NCI-H2196 (cell line): ENCODE data around the gene MTG2.

ENCODE experiments used
- DNase-seq: peaks from one replicate; lab custom pipeline; 2025; ENCODE audit not compliant: unreplicated experiment; lab: John Stamatoyannopoulos, UW

Gene MTG2

DNA sequence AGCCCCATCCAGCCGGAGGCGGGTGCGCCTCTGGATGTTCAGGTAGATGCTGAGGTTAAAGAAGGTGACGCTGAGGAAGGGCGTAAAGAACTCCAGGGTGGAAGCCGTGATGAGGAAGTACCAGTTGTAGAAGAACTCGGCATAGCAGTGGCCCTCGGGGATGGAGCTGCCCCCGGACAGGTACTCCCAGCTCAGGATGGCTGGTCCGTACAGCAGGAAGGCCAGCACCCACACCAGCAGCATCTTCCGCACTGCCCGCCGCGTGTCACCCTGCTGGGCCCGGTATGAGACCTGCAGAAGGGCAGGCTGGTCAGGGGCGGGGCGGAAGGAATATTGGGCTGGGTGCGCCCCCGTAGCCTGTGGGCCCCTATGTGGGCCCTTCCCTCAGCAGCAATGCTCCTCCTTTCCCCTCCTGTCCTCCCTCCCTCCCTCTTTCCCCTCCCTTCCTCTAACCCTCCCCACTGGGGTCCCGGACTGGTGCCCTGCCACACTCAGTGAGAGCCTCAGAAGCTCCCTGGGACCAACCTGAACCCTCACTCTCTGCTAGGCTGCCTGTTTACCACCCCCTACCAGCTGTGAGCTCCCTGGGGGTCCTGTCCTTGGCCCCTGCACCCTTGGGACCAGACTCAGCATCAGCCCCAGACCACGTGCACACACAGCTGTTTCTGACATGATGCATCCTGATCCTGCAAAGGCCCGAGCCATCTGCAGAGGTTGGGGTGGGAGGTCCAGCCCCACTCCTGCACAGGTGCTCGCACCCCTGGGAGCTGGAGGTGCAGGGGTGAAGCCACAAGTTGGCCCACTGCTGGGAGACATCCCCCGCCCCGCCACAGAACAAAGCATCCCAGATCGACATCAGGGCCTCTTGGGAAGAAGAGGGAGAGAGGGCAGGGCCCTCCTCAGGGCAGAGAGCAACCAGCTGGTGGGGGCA is 34.1 kb downstream of the MTG2 start:
- DNase-seq, result no peak

DNA sequence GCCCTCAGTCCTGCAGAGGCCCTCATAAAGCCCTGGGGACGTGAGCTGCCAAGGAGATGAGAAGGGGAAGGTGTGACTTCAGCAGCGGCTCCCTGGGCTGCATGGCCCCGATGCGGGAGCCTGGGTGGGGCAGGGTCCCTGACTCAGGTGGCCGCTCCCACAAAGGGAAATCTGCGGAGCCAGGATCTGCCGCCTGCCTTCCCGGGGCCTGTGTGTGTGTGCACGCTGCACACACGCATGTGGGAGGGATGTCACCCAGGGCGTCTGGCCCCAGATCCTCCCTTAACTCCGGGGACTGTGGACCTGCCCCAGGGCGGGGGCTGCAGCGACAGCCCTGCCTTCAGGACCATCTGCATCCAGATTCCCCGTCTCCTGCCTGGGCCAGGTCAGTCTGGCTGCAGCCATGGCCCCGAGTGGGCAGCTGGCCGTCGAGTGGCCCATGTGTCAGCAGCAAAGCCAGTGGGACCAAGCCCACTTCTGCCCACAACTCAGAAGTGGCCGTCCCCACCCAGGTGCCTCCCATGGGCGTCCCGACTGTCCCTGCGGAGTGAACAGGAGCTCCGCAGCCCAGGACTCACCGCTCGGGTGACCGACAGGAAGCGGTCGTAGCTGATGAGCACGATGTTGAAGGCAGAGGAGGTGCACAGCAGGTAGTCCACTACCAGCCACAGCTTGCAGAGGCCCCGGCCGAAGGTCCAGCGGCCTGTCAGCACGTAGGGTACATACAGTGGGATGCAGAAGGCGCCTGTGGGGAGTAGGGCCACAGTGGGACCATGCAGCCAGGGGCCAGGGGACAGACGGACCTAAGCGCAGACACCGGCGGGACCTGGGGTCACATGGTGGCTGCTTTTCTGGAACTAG is 35.3 kb downstream of the MTG2 start:
- no peak for DNase-seq

DNA sequence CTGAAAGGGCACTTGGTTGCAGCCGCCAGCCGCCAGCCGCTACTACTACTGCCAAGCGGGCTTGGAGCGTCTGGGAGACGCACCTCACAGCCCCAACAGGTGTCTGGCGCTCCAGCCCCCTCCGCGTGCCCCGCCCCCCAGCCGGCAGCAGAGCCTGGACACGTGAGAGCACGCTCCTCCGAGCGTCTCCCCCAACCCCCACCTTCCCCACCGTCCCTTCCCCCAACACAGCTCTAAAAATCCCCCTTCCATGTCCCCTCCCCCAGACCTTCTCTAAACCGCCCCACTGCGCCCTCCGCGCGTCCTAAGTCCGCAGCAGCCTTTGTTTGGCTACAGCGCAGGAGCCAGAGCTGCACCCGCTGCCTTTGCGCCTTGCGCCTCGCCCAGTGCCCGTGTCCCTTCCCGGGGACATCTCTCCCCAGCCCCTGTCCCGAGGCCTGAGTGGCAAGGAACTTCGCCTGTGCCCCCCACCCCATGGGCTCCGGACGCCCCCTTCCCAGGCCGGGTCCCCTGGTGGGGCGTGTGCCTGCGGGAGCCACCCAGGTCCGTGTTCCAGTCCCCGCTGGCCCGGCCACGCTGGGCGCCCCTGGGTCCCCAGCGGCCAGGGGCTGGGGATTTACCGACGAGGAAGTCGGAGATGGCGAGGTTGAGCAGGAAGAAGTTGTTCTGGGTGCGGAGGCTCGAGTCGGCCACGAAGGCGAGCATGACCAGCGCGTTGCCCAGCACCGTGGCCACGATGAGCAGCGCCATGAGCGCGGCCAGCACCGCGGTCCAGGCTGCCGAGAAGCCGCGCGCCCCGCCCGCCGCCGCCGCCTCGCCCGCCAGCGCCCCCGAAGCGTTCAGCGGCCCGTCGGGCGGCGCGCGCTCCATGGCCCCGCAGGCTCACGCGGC is 36.5 kb downstream of the MTG2 start:
- peak; percentile 50 for DNase-seq

DNA sequence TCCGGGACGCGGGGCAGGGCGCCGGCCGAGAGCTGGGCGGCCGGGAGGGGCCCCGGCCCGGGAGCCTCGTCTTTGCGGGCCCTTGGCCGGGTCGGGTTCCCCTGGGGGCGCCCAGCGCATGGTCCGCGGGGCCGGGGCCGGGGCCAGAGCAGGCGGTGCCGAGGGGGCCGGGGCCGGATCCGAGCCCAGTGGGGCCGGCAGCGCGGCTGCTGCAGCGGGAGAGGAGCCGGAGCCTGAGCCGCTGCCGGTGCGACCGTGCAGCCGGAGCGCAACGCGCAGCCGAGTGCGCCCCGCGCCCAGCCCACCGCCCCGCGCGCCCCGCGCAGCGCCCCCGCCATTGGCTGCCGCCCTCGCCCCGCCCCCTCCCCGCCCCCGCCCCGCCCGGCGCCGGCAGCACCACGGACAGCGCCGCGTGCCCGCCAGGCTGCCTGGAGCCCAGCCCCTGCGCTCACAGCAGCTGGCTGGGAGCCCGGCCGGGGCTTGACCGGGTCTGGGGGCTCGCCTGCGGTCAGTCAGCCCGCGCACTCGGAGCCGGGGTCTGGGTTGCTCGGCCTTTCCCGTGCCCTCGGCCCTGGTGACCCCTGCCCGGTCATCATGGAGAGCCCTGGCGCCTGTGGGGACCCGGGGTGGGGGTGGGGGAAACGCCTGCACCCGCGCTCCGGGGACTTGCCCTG is 37.3 kb downstream of the MTG2 start, which contains the start of gene HRH3:
HRH3 (minus strand) TSS at position 287 of the 674 bp plus-strand sequence. CDS start 308 bp downstream, outside the sequence.
- DNase-seq, result peak; percentile 44

DNA sequence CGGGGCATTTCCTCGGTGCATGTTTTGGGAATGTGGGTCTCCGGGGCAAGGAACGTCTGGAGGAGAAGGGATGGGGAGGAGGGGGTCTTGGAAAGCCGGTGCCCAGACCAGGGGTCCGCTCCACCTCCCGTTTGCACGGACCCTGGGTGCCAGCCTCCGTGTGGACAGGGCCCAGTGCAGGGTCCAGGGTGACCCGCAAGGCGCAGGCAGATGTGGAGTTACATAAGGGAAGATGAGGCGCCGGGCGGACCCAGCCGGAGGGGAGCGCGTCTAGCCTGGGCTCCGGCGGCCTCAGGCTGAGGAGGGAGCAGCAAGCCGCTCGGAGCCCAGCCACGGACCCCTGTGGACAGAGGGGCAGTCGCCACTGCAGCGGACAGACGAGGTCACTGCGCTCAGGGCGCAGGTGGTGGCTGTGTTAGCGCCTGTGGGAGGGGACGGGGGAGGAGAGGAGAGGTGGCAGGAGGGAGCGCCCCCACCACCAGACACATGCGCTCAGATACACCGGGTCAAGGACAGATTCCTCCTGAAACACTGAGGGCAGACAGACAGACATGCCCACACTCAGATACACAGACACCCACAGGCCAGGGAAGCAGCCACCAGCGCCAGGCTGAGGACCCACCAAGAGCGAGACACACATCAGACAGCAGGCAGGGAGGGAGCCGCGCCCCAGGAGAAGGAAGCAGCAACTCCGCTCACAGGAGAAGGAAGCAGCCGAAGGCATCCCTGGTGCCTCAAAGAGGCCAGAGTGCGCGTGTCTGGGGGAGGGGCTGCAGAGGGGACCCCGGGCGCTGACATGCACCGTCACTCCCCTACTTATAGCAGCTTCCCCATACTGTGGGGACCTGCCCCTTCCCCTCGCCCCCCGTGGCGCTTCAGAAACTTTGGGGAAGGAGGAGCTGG is 38.1 kb downstream of the MTG2 start:
- no peak for DNase-seq

DNA sequence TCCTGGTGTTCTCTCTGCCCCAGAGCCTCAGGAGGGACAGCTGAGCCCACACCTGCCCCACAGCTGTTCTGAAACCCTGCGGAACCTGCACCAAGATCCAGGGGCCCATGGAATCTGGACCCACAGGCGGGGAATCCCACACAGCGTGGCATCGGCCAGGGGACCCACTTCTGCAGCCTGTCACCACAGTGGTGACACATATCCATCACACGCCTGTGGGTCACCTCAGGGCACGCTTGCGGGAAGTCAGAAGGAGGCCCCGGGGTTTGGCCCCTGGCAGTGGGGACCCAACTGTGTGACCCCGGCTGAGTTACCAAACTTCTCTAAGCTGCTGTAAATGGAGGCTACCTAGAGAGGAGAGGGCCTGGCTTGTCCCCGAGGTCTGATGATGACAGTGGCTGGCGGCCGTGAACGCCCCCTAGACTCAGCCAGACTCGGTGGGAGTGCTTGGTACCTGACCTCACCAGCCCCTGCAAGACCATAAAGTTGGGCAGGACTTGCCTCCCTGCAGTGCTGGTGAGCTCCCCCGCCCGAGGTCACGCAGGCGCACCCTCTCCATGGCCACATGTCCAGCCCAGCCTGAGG is 39.5 kb downstream of the MTG2 start:
- DNase-seq, result no peak

DNA sequence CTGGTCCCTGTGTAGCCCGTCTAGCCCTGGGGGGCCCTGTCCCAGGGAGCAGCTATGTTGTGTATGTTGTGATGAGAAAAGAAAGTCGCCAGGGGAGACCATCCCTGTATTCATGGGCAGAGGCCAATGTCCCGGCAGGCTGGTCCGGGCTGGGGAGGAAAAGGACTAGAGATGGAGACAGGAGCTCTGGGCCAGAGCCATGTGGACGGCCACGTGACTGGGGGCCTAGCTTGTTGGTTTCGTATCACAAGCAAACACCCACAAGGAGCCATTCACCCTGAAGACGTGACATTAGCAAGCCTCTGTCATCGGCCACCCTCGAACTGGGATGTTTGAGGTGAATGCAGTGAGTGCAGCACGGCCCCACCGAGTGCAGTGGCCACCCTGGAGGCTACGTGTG is 40.1 kb downstream of the MTG2 start:
- DNase-seq, result no peak

DNA sequence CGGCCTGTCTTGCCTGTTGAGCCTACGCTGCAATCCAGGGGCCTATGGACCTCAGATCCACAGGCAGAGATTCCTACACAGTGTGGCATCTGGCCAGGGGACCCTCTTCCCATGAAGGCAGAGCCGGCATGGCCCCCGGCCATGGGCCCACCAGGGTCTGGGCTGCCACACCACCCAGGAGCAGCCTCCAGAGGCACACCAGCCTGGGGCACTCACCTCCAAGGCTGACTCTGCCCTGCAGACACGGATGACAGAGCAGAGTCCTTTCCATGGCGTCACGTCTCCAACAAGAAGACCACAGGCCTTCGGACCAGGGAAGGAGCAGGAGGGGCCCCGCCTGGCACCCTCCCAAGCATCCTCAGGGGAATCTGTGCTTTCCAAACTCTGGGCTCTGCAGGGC is 40.7 kb downstream of the MTG2 start:
- no peak for DNase-seq

DNA sequence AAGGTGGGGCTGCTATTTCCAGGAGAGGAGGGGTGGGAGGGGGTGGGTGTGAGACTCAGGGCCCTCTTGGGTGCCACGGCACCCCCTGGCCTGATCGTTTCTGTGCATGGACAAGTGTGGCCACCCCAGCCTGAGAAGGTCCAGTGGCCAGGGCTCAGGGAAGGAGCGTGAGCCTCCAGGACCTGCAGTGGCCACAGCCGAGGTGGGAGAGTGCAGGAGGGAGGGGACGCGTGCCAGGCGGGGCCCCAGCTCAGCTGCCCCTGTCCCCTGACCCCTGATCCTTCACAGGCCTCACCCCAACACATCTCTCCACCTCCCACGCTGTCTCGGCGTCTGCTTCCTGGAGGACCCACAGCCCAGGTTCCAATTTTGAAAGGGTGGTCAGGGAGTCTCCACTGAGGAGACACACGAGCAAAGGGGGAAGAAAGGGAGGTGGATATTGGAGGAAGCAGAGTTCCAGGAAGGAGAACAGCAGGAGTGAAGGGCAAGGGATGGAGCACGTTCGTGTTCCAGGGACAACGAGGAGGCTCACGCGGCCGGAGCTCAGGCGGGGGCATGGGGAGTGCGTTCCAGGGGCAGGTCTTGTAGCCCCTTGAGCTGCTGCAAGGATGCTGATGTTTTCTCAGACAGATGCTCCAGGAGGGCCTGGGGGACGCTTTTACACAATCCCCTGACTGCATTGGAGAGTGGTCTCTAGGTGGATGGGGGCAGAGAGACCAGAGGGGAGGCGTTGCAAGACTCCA is 41.5 kb downstream of the MTG2 start:
- no peak for DNase-seq

DNA sequence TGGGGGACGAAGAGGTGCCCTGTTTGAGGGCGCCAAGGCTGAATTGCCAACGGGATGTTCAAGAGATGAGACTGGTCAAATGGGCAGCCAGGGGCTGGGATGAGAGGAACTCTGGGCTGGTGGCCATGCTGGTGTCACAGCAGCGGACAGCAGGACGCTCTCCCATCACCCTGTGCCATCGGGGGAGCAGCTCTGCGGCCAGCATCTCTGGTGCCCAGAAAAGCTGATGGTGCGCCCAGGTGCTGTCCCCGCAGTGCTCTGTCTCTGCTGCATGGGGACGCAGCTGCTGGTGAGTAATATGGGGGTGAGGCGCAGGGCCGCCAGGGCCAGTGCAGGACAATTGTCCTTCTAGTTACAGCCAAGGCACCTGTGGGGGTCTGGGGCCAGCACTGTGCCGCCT is 42.2 kb downstream of the MTG2 start:
- no peak for DNase-seq

DNA sequence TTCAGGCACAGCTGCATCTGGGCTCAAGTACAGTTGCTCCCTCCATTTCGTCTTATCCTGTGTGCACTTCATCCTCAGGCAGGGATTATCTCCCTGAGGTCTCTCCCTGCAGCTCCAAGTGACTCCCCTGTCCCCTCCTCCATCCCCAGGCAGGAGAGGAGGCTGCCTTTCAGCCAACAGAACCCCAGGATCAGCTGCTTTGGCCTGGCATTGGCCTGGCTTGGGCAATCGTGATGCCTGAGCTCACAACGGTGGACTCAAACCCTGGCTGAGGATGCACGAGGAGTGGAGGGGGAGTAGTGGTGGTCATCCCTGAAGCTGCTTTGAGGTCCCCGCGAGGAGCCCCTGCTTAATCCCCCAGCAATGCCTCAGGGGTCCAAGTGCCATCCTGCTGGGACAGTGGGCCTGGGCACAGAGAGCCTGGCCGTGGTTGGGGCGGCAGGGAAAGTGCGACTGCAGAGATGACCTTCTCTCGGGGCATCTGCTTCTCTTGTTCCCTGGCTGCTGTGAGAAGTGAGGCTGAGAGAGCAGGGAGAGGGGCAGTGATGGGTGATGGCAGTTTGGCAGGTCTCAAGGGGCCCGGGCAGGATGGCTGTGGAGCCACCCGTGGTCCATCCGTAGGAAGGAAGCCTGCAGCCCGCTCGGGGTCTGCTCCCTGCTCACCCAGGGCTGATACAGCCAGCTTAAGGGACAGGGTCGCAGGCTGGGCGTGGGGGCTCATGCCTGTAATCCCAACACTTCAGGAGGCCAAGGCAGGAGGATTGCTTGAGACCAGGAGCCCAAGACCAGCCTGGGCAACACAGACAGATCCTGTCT is 43.2 kb downstream of the MTG2 start:
- no peak for DNase-seq

DNA sequence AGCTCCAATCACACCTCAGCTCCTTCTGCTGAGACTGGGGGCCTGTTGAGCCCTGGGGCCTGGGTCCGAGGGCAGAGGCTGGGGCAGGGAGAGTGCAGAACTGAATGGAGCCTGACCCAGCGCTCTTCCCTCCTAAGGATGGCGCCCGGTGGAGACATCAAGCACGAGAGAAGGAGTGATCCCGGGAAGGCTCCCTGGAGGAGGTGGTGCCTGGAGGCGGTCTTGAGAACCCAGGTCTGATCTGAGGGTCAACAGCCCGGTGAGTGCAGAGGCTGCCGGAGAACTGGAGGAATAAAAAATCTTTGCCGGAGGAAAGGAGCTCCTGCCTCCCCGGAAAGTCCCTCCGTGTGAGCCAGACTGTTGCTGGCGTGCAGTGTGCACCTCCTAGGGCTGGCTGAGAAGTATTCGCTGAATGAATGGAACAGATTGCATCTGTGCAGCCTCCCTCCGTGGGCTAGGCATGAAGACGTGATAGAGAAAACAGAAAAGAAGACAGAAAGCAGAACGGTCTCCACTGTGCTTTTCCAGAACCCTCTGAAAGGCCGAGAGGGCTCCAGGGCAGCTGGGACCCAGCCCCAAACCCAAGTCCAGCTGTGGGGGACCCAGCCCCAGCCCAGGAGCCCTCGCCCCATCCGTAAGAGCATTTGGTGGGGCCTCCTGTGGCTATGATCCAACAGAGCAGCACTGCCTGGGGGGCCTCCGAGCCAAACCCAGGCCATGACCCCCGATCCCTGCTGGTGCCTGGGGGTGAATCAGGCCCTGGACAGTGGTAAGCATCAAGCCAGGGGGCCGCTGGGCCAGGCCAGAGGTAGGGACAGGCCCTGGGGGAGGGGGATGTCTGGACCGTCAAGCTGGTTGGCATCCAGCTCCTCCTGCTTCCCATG is 44.1 kb downstream of the MTG2 start:
- no peak for DNase-seq

DNA sequence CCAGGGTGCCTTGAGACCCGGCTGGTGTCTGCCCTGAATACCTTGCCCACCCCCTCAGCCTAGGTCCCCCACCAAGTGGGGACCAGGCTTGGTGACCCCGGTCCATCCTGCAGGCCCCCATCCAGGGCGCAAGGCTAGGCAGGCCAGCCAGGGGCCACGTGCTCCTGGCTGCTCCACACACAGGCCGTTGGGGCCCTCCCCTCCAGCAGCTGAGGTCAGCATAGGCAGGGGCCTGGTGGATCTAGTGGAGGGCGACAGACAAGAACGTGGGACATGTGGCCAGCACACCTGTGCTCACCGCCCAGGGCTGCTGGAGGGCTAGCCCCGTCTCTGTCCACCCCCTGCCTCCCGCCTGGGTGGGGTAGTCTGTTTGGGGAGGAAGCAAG is 44.8 kb downstream of the MTG2 start:
- DNase-seq, result no peak

DNA sequence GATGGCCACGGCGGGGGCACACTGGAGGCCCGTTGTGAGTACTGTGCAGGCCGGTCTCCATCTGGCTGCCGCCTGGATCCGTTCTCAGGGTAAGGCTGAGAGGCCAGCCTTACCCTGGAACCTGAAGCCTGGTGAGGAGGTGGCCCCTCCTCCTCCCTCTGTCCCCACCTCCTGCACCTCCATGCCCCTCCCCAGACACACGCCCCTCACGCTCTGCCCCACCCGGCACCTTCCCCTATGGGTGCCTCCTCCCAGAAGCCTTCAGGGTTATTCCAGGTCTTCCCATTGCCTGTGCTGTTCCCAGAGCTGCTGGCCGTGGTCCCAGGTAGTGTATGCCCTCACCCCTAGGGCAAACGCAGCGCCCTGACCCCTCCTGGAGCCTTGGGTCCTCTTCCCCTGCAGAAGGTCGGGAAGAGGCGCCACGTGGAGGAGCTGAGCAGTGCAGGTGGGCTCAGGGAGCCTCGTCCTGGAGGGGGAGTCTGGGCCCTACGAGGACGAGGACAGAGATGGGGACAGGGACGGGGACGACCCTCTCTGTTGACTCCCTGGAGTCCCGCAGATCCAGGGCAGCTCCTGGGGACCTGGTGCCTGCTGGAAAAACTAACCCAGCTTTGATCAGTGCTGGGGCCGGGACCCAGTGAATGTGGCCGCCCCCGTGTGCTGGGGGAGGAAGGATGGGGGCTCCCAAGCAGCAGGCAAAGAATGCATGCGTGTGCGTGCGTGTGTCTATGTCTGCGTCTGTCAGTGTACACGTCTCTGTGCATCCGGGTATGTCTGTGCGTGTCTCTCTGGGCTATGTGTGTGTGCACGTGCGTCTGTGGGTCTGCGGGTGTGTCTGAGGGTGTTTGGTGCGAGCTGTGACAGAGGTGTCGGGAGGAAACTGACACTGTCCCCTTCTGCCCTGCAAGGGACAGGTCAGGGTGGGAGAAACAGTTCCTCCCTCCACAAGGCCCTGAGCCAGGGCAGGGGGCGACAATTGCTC is 45.4 kb downstream of the MTG2 start:
- DNase-seq, result peak; percentile 25

DNA sequence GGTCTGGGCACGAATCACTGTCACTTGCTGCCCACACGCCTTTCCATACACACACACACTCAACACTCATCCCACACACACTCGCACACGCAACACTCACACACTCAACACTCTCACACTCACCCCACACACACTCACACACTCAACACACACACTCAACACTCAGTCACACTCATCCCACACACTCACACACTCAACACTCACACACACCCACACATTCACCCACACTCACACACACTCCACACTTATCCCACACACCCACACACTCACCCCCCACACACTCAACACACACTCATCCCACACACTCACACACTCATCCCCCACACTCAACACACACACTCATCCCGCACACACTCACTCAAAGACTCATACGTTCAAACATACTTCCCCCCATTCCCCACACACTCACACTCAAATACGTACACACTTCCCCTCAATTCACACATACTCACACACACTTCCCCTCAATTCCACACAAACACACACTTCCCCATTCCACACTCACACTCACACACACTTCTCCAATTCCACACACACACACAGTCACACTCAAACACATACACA is 46.2 kb downstream of the MTG2 start:
- DNase-seq, result no peak
